Measurements from ENCODE around the gene GPR153. TPM values are rescaled to one million over a fixed set of nuclear protein-coding genes. Genes with fewer than 3 reads are reported as not detected.

The GPR153 gene
- total RNA-seq, 4 donors from 2014 or later, result 3.3 to 162 (median 121) TPM

- no peak for DNase-seq
- H3K27ac ChIP-seq, result no peak overlapping the region
- no peak for TF ChIP-seq POLR2A (IDR thresholded peaks at IDR 0.05)
These were observed 13.8 kb upstream of the GPR153 start for GRCh38 chr1:6274622-6275139.

GRCh38 chr1:6274102-6274501 lies 13.2 kb upstream of the GPR153 start:
- no peaks in the 10 kb centered on the region for H3K27me3 ChIP-seq
- no peak overlapping the region for H3K4me3 ChIP-seq
- H3K4me1 ChIP-seq, result peaks cover 0 to 61% (median 3%) of the 10 kb centered on the region in 4 donors
- H3K36me3 ChIP-seq, result no peaks in the 10 kb centered on the region
- peak overlapping the region in 2 of 4 donors; percentile 50 to 69 for H3K27ac ChIP-seq
- H3K9me3 ChIP-seq, result no peaks in the 10 kb centered on the region
- no peak for DNase-seq
- no peak for TF ChIP-seq CTCF (IDR thresholded peaks at IDR 0.05)

More at GRCh38 chr1:6274622-6275139, 13.8 kb upstream of the GPR153 start:
- Histone ChIP-seq H3K27me3 (no peaks in the 10 kb centered on the region), H3K4me3 (no peak overlapping the region), H3K36me3 (no peaks in the 10 kb centered on the region), H3K4me1 (peaks cover 0 to 57% (median 3%) of the 10 kb centered on the region in 4 donors), H3K9me3 (no peaks in the 10 kb centered on the region)

GRCh38 chr1:6273380-6273891 lies 12.5 kb upstream of the GPR153 start:
- H3K27me3 ChIP-seq, result no peaks in the 10 kb centered on the region
- no peaks in the 10 kb centered on the region for H3K36me3 ChIP-seq
- peak in 2 of 3 donors; percentile 67 to 77 for DNase-seq
- H3K9me3 ChIP-seq, result no peaks in the 10 kb centered on the region
- TF ChIP-seq CTCF (IDR thresholded peaks at IDR 0.05), result no peak
- no peak overlapping the region for H3K4me3 ChIP-seq
- peak overlapping the region in 3 of 4 donors; percentile 15 to 69 (median 50) for H3K27ac ChIP-seq
- peaks cover 0 to 62% (median 3%) of the 10 kb centered on the region in 4 donors for H3K4me1 ChIP-seq

- no peaks in the 10 kb centered on the region for H3K27me3 ChIP-seq
- H3K4me3 ChIP-seq, result no peak overlapping the region
- peak overlapping the region in 3 of 4 donors; percentile 15 to 69 (median 50) for H3K27ac ChIP-seq
- TF ChIP-seq POLR2A (IDR thresholded peaks at IDR 0.05), result no peak
- no peak for TF ChIP-seq CTCF (IDR thresholded peaks at IDR 0.05)
- H3K4me1 ChIP-seq, result peaks cover 0 to 62% (median 3%) of the 10 kb centered on the region in 4 donors
- DNase-seq, result no peak
- H3K9me3 ChIP-seq, result no peaks in the 10 kb centered on the region
- no peaks in the 10 kb centered on the region for H3K36me3 ChIP-seq
These were observed 12.0 kb upstream of the GPR153 start for GRCh38 chr1:6272868-6273267.

- DNase-seq, result no peak
- Histone ChIP-seq H3K27ac (peak overlapping the region in 3 of 4 donors; percentile 15 to 69 (median 50)), H3K9me3 (no peaks in the 10 kb centered on the region), H3K27me3 (no peaks in the 10 kb centered on the region), H3K4me1 (peaks cover 0 to 62% (median 3%) of the 10 kb centered on the region in 4 donors), H3K36me3 (no peaks in the 10 kb centered on the region), H3K4me3 (no peak overlapping the region)
- TF ChIP-seq POLR2A (IDR thresholded peaks at IDR 0.05) (no peak), CTCF (IDR thresholded peaks at IDR 0.05) (no peak)
These were observed 11.6 kb upstream of the GPR153 start for GRCh38 chr1:6272452-6272851.

- Histone ChIP-seq H3K9me3 (no peaks in the 10 kb centered on the region), H3K27me3 (no peaks in the 10 kb centered on the region), H3K27ac (peak overlapping the region in 3 of 4 donors; percentile 51 to 77 (median 69)), H3K4me1 (peaks cover 0 to 56% (median 3%) of the 10 kb centered on the region in 4 donors), H3K4me3 (no peak overlapping the region), H3K36me3 (no peaks in the 10 kb centered on the region)
- peak in 1 of 3 donors; percentile 62 for DNase-seq
- TF ChIP-seq CTCF (IDR thresholded peaks at IDR 0.05) (no peak), POLR2A (IDR thresholded peaks at IDR 0.05) (peak in 1 of 2 donors; percentile 56)
These were observed 10.7 kb upstream of the GPR153 start for GRCh38 chr1:6271554-6271953.

Data from Peyer's patch (tissue), 4 donors.